Activated CD4-positive, alpha-beta T cell treated with anti-CD3 and anti-CD28 coated beads, Interleukin-2, amount 50 U/mL, for 1 hour (primary cell): ENCODE data around the gene MORC1.

Source experiments
- DNase-seq: peaks from one replicate; pipeline ENCODE4 v3.0.0-alpha.2; 2020

MORC1 gene

DNA sequence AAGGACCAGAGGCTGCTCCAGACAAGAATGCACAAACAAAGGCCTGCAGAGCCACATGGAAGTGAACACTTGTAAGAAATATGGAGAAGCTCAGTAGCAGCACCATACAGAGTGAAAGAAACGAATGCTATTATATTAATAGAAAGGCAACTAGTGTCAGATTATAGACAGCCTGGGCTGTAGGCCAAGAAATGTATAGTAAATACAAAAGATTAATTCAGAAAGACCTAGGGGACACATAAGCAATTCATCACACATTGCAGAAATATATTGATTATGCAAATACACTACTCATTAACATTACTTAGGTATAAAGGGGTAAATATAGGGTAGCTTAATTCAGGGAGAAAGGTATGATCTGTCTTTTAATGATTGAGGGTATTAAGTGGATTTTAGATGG, 94.8 kb downstream of the MORC1 start:
- no peak for DNase-seq

GRCh38 chr3:109021556-109021955, 96.4 kb downstream of the MORC1 start:
- DNase-seq: no peak

DNA sequence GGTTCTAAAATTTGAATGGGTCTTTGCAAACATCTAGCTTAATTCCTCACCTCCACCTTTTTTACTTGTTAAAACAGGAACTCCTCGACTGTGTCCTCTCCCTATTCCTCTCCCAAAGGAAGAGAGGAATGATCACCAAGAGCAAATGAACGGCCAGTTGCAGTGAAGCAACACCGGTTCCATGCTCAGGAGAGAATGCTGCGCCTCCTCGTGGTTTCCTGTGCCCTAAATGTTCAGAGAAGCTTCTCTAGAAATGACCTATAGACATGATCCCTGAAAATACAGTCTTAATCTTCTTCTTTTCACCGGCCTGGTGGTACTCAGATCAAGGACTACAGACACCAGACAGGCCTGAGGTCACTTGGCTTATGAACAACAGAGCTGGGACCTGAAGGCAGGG, 99.1 kb downstream of the MORC1 start:
- DNase-seq: no peak

DNA sequence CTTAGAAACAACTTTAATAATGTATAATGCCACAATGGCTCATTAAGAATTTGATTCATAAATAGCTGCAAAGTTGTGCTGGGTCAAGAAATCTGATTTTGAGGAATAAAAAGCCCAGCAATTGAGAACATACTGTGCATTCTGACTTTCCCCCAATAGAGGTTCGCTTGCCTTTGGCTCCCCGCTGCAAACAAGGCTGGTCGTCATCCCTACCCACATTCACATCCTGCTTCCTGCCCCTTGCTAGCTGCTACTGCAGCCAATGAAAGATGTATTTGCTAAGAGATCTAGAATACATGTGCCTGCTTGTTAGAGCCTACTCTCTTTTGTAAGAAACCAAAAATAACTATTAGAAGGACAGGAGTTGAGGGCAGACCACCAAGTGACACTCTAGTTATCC, 112.5 kb downstream of the MORC1 start:
- no peak for DNase-seq

DNA sequence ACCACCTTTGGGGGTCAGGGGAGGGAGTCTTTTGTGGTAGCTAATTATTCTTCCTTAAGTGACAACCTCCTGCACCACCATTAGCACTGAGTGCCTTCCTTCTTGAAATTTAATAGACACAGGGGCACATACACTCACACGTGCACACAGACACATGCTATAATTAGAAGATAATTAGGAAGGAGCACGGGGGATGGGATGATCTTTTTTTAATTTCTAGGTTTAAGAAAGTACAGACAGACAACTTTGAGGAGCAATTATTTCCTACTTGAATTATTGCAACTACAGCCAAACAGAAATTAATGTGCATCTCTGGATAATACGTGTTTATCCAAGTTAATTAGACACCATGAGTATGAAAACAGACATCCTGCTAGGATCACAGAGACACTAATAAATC, 119.5 kb downstream of the MORC1 start:
- no peak for DNase-seq

GRCh38 chr3:108985844-108986243, 132.1 kb downstream of the MORC1 start:
- DNase-seq: no peak

DNA sequence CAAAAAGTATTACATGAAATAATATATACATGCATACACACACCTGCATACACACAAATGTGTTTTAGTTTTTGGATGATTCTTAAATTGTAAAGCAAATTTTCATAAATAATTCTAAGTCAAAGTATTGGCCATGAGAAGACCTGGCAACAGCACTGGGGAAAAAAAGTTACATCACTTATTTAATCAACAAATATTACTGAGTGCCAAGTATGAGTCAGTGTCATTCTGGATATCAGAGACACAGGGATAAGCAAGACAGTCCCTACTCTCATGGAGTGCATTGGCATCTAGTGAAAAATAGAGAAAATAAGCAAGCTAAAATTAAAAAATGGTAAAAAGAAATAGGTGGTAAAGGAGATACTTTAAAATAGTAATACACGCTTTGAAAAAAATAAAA, 134.9 kb downstream of the MORC1 start:
- no peak for DNase-seq

- DNase-seq: no peak
Observed at GRCh38 chr3:108976058-108976457, 141.9 kb downstream of the MORC1 start.

- DNase-seq: no peak
Observed at GRCh38 chr3:108973019-108973418, 144.9 kb downstream of the MORC1 start.

DNA sequence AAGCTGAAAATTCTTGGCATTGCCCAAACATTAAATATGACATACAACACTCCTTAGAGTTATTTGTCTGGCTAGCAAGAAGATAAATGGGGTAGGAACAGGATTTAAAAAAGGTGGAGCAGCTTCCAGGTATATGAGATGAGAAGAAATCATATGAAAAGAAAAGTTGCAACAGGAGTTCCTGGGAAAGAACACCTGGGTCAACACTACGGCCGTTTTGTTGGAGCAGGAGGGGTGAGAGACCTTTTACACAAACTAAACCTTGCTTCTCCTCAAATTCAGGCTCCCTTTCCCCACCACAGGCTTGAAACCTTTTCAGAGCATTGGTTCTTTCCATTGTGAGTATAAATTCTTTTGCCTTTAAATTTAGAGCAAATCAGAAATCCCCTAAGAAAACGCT, 145.5 kb downstream of the MORC1 start:
- no peak for DNase-seq

DNA sequence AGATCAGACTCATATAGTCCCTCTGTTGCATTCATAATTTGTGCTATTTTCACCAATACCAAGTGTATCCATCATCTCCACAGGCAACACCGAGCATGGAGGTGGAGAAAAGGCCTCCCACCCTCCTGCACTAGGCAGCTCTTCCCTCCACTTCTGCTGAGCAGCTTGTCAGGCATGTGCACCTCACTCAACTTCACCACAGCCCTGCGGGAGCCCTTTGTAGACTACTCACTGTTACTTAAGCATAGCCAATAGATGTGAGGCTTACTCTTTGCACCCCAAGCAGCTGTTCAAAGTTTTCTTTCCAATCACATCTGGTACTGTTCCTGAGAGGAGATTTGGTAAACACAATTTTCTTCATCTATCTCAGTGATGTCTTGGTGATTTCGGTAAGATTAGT, 147.4 kb downstream of the MORC1 start:
- no peak for DNase-seq

DNA sequence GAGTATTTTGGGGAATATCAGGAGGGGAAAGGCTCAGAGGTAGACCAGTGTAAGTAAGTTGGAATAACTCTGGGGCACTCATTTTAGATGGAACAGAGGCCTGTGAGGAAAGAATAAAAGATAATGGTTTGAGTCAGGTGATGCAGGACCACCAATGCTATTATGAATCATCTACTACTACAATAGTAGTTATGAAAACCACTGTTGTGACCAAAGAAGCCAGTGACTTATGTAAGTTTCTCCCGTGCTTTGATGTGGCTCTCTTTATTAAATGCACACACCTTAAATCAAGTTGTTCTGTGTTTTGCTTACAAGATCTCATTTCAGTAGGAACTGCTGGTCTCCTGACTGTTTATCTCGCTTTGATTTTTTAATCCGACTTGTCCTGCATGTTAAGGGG, 151.2 kb downstream of the MORC1 start:
- DNase-seq: no peak

GRCh38 chr3:108959017-108959416, 158.9 kb downstream of the MORC1 start:
- no peak for DNase-seq

DNA sequence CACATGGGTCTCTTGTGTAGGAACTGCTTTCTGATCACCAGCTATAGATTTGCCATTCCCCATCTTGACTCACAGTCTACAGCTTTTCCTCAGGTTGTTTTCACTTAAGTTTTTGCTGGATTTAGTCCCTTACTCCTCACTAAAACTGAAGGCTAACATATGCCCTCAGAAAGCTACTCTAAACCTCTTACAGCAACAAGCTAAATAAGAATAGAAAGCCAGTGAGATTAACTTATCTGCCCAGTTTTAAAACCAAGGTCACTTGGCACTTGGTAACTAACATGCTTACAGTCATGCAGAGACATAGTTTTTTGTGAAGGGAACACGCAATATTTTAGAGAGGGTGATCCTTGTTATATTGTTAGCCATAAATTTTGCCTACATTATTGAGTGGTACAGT, 164.2 kb downstream of the MORC1 start, which contains the start of gene GUCA1C:
Gene GUCA1C (minus strand): TSS at position 180 of the 400 bp plus-strand sequence. CDS start 117 bp downstream, at position 63.
- DNase-seq: no peak

DNA sequence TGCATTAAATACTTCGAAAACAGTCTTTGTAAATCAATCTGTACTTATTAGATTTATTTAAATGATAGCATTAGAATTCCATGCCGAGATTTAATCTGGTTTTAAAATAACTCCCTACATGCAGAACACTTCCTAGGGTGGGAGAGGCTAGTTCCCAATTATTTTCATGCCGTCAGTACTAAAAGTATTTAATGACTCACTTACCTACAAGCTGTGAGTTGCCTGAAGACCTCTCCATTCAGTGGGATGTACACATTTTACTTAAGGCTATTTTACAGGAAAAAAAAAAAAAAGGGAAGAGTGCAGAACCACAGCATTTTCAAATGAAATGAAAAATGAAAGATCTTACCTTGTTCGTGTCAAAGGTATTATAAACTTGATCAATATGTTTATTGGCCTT, 164.7 kb downstream of the MORC1 start:
- DNase-seq: no peak

- DNase-seq: no peak
Observed at GRCh38 chr3:108951820-108952501, 166.0 kb downstream of the MORC1 start.

GRCh38 chr3:108947855-108948254, 170.1 kb downstream of the MORC1 start:
- no peak for DNase-seq

DNA sequence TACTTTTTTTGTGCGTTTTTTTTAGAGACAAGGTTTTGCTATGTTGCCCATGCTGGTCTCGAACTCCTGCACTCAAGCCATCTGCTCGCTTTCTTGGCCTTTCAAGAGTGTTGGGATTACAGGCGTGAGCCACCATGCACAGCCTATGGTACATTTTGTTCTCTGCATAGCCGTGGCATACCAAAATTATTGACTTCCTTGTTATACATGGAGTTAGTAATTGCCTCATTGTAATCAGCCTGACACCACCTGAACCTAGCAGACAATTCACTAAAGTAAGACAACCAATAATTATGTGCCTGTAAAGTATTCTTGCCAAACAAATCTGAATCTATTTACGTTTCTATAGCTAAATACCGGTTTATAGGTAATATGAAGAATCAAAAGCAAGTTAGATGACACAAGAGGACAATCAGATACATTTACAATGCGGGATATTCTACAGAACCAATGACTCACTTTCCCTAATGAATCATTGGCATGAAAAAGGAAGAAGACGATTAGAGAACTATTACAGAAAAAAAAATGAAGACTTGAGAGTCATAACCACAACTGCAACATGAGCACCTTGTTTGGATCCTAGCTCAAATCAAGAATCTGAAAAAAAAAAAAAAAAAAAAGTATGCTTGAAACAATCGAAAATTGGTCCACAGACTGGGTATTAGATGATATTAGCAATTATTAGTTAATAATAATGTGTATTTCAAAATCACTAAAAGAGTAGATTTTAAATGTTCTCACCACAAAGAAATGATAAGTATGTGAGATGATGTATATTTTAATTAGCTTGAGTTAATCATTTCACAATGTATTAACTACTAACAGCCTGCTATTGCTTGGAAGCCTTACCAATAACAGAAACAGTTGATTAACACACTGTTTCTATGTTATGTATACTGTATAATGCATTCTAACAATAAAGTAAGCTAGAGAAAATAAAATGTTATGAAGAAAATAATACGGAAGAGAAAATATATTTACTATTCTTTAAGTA, 171.3 kb downstream of the MORC1 start:
- no peak for DNase-seq

GRCh38 chr3:108940568-108941263, 177.2 kb downstream of the MORC1 start:
- DNase-seq: no peak

GRCh38 chr3:108940166-108940565, 177.8 kb downstream of the MORC1 start:
- DNase-seq: no peak

DNA sequence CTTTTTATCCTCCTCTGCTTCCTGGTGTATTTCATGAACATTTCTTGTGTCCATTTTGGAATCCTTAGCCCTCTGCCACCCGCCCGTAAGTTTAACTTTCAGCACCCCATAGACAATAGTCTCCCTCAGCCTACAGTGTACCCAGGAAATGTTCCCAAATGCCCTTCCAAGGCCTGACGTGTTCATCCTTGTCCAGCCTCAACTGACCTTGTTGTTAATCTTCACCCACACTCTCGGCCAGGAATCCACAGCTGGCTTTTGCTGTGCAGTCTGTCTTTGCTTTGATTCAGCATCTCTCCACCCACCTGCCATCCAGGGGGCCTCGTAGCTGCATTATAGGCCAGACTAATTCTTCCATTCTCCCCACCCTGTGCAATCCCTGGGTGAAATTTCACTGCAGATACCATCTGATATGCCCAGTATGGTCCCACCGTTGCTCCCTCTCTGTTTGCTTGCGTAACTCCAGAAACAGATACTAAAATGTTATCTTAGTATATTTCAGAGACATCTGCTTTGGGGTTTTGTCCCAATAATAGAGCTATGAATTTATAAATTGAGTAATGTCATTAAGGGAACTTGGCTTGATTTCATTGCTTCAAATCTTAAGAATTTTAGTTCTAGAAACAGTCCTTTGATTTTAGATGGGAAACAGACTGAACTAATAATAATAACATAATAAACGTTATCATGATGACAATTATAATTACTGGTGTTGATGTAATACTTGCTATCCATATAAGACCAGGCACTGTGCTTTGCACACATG, 180.8 kb downstream of the MORC1 start:
- DNase-seq: no peak

- no peak for DNase-seq
Observed at GRCh38 chr3:108931035-108931434, 186.9 kb downstream of the MORC1 start.

DNA sequence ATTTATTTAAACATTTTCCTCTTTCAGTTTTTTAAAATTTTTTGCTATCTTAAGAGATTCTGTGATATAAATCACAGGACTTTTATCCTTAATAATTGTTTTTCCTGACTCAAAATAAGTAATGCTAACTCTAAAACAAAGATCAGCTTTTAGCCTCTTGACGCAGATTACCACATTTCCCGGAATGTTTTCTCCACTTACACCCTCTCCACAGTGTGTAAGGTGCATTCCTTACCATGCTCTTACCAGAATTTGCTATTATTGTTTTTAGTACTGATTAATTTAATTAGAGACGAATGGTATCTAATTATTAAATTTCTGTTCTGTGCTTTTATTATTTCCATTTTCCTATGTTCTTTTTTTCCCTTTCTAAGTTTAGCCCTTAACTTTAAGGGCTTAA, 199.1 kb downstream of the MORC1 start:
- no peak for DNase-seq
